SHP77 treated with DMSO at 0.1 percent for 48 hours (cell line): ENCODE measurements around the gene CTLA4.

Experiments used
- DNase-seq: peaks from one replicate; lab custom pipeline; 2025; lab: John Stamatoyannopoulos, UW

CTLA4 gene

GRCh38 chr2:203867561-203868200 is at the start of gene CTLA4:
CTLA4 (plus strand) TSS chr2:203867771; CDS start chr2:203867943, 172 bp downstream.
- no peak for DNase-seq

GRCh38 chr2:203818656-203819055 is 48.9 kb upstream of the CTLA4 start:
- no peak for DNase-seq

GRCh38 chr2:203819434-203820133 is 48.0 kb upstream of the CTLA4 start:
- no peak for DNase-seq

- DNase-seq, result no peak
Observed at GRCh38 chr2:203820969-203821368, 46.6 kb upstream of the CTLA4 start.

- no peak for DNase-seq
Observed at GRCh38 chr2:203822240-203822639, 45.3 kb upstream of the CTLA4 start.

- no peak for DNase-seq
Observed at GRCh38 chr2:203823173-203823572, 44.4 kb upstream of the CTLA4 start.

- no peak for DNase-seq
Observed at GRCh38 chr2:203824057-203824456, 43.5 kb upstream of the CTLA4 start.

- DNase-seq, result no peak
Observed at GRCh38 chr2:203824603-203825002, 43.0 kb upstream of the CTLA4 start.

GRCh38 chr2:203826704-203827103 is 40.9 kb upstream of the CTLA4 start:
- DNase-seq, result no peak

- DNase-seq, result no peak
Observed at GRCh38 chr2:203830304-203831055, 37.1 kb upstream of the CTLA4 start.

- no peak for DNase-seq
Observed at GRCh38 chr2:203835420-203835819, 32.2 kb upstream of the CTLA4 start.

- DNase-seq, result no peak
Observed at GRCh38 chr2:203835892-203836800, 31.4 kb upstream of the CTLA4 start.

- DNase-seq, result no peak
Observed at GRCh38 chr2:203840655-203841205, 26.8 kb upstream of the CTLA4 start.

GRCh38 chr2:203841654-203842053 is 25.9 kb upstream of the CTLA4 start:
- DNase-seq, result no peak

- no peak for DNase-seq
Observed at GRCh38 chr2:203842373-203842772, 25.2 kb upstream of the CTLA4 start.

- no peak for DNase-seq
Observed at GRCh38 chr2:203846490-203847105, 21.0 kb upstream of the CTLA4 start.

GRCh38 chr2:203849010-203849409 is 18.6 kb upstream of the CTLA4 start:
- DNase-seq, result no peak

- no peak for DNase-seq
Observed at GRCh38 chr2:203852760-203853159, 14.8 kb upstream of the CTLA4 start.

- DNase-seq, result no peak
Observed at GRCh38 chr2:203853271-203853670, 14.3 kb upstream of the CTLA4 start.

GRCh38 chr2:203853722-203854121 is 13.8 kb upstream of the CTLA4 start:
- DNase-seq, result no peak

GRCh38 chr2:203855274-203855673 is 12.3 kb upstream of the CTLA4 start:
- DNase-seq, result no peak
